Measurements from ENCODE around the gene VCP. TPM values are rescaled to one million over a fixed set of nuclear protein-coding genes. Genes with fewer than 3 reads are reported as not detected.

Gene VCP
- total and polyA plus RNA-seq, 2 experiments from 2014 or later = 130 to 408 TPM

DNA sequence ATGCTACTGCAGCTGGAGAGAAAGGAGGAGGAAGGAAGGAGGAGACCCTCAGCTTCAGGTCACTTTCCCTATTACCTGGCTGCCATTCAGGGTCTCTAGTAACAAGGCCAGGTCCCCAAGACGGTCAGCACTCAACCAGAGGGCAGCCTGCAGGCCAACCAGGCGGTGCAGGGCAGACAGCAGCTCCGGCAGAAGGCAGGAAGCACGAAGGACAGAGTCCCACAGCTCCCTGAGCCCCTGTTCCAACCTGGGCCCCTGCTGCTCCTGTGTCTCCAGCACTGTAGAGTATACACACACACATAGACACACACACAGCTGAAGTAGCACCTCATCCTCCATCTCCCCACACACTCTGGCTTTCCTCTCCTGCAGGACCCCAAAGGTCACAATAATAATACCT is 5.6 kb upstream of the VCP start:
- peak overlapping the region; percentile 83; the same call in 1 of the 2 replicates for H3K27ac Mint-ChIP-seq

More for the DNA sequence above, 5.6 kb upstream of the VCP start:
- H3K27me3 ChIP-seq (ENCODE audit: insufficient read depth) = no peaks in the 10 kb centered on the region
- peak overlapping the region; percentile 91 for H3K4me3 ChIP-seq
- no peaks in the 10 kb centered on the region; the same call in 1 of the 2 replicates for H4K20me1 ChIP-seq (replicated peaks; ENCODE audit: insufficient read depth)
- H3K9me3 Mint-ChIP-seq = no peaks in the 10 kb centered on the region
- H3K27me3 Mint-ChIP-seq (ENCODE audit: insufficient read depth, low read depth, poor library complexity) = peaks cover 8% of the 10 kb centered on the region
- no peak overlapping the region for H3K27ac ChIP-seq (ENCODE audit: low read depth)
- H2AFZ ChIP-seq = no peak overlapping the region
- peaks cover 17% of the 10 kb centered on the region for H3K4me1 Mint-ChIP-seq
- no peak for ATAC-seq
- peak overlapping the region; percentile 93 for H3K4me3 Mint-ChIP-seq
- peaks cover 3% of the 10 kb centered on the region; the same call in 1 of the 2 replicates for H3K36me3 ChIP-seq (ENCODE audit: insufficient read depth)
- 0 out of 2 replicates have a peak, but pooled peaks cover 7% of the 10 kb centered on the region for H3F3A ChIP-seq (replicated peaks; ENCODE audit: low read depth)
- H3K36me3 Mint-ChIP-seq (ENCODE audit: low read depth) = peaks cover 49% of the 10 kb centered on the region
- peaks cover 24% of the 10 kb centered on the region for H3K79me2 ChIP-seq (replicated peaks; ENCODE audit: insufficient read depth)
- no peak for TF ChIP-seq NANOG (IDR thresholded peaks at IDR 0.05; ENCODE audit: borderline replicate concordance)
- no peak for TF ChIP-seq CREB1 (CRISPR knock-in tag; IDR thresholded peaks at IDR 0.05; ENCODE audit: low read depth)
- TF ChIP-seq, protein P1, sequence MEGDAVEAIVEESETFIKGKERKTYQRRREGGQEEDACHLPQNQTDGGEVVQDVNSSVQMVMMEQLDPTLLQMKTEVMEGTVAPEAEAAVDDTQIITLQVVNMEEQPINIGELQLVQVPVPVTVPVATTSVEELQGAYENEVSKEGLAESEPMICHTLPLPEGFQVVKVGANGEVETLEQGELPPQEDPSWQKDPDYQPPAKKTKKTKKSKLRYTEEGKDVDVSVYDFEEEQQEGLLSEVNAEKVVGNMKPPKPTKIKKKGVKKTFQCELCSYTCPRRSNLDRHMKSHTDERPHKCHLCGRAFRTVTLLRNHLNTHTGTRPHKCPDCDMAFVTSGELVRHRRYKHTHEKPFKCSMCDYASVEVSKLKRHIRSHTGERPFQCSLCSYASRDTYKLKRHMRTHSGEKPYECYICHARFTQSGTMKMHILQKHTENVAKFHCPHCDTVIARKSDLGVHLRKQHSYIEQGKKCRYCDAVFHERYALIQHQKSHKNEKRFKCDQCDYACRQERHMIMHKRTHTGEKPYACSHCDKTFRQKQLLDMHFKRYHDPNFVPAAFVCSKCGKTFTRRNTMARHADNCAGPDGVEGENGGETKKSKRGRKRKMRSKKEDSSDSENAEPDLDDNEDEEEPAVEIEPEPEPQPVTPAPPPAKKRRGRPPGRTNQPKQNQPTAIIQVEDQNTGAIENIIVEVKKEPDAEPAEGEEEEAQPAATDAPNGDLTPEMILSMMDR (conservative IDR thresholded peaks at IDR 0.05; ENCODE audit: low read depth in 2 of 2) = no peak
- no peak for TF ChIP-seq POLR2AphosphoS5 (IDR thresholded peaks at IDR 0.05; ENCODE audit: low read depth)
- TF ChIP-seq ZNF114 (CRISPR knock-in tag; IDR thresholded peaks at IDR 0.05) = no peak
- TF ChIP-seq, protein P2, sequence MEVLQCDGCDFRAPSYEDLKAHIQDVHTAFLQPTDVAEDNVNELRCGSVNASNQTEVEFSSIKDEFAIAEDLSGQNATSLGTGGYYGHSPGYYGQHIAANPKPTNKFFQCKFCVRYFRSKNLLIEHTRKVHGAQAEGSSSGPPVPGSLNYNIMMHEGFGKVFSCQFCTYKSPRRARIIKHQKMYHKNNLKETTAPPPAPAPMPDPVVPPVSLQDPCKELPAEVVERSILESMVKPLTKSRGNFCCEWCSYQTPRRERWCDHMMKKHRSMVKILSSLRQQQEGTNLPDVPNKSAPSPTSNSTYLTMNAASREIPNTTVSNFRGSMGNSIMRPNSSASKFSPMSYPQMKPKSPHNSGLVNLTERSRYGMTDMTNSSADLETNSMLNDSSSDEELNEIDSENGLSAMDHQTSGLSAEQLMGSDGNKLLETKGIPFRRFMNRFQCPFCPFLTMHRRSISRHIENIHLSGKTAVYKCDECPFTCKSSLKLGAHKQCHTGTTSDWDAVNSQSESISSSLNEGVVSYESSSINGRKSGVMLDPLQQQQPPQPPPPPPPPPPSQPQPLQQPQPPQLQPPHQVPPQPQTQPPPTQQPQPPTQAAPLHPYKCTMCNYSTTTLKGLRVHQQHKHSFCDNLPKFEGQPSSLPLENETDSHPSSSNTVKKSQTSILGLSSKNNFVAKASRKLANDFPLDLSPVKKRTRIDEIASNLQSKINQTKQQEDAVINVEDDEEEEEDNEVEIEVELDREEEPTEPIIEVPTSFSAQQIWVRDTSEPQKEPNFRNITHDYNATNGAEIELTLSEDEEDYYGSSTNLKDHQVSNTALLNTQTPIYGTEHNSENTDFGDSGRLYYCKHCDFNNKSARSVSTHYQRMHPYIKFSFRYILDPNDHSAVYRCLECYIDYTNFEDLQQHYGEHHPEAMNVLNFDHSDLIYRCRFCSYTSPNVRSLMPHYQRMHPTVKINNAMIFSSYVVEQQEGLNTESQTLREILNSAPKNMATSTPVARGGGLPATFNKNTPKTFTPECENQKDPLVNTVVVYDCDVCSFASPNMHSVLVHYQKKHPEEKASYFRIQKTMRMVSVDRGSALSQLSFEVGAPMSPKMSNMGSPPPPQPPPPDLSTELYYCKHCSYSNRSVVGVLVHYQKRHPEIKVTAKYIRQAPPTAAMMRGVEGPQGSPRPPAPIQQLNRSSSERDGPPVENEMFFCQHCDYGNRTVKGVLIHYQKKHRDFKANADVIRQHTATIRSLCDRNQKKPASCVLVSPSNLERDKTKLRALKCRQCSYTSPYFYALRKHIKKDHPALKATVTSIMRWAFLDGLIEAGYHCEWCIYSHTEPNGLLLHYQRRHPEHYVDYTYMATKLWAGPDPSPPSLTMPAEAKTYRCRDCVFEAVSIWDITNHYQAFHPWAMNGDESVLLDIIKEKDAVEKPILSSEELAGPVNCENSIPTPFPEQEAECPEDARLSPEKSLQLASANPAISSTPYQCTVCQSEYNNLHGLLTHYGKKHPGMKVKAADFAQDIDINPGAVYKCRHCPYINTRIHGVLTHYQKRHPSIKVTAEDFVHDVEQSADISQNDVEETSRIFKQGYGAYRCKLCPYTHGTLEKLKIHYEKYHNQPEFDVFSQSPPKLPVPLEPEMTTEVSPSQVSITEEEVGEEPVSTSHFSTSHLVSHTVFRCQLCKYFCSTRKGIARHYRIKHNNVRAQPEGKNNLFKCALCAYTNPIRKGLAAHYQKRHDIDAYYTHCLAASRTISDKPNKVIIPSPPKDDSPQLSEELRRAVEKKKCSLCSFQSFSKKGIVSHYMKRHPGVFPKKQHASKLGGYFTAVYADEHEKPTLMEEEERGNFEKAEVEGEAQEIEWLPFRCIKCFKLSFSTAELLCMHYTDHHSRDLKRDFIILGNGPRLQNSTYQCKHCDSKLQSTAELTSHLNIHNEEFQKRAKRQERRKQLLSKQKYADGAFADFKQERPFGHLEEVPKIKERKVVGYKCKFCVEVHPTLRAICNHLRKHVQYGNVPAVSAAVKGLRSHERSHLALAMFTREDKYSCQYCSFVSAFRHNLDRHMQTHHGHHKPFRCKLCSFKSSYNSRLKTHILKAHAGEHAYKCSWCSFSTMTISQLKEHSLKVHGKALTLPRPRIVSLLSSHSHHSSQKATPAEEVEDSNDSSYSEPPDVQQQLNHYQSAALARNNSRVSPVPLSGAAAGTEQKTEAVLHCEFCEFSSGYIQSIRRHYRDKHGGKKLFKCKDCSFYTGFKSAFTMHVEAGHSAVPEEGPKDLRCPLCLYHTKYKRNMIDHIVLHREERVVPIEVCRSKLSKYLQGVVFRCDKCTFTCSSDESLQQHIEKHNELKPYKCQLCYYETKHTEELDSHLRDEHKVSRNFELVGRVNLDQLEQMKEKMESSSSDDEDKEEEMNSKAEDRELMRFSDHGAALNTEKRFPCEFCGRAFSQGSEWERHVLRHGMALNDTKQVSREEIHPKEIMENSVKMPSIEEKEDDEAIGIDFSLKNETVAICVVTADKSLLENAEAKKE (CRISPR knock-in tag; IDR thresholded peaks at IDR 0.05) = no peak
- TF ChIP-seq, protein P3, sequence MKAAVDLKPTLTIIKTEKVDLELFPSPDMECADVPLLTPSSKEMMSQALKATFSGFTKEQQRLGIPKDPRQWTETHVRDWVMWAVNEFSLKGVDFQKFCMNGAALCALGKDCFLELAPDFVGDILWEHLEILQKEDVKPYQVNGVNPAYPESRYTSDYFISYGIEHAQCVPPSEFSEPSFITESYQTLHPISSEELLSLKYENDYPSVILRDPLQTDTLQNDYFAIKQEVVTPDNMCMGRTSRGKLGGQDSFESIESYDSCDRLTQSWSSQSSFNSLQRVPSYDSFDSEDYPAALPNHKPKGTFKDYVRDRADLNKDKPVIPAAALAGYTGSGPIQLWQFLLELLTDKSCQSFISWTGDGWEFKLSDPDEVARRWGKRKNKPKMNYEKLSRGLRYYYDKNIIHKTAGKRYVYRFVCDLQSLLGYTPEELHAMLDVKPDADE (IDR thresholded peaks at IDR 0.05) = no peak
- TF ChIP-seq, protein P4, sequence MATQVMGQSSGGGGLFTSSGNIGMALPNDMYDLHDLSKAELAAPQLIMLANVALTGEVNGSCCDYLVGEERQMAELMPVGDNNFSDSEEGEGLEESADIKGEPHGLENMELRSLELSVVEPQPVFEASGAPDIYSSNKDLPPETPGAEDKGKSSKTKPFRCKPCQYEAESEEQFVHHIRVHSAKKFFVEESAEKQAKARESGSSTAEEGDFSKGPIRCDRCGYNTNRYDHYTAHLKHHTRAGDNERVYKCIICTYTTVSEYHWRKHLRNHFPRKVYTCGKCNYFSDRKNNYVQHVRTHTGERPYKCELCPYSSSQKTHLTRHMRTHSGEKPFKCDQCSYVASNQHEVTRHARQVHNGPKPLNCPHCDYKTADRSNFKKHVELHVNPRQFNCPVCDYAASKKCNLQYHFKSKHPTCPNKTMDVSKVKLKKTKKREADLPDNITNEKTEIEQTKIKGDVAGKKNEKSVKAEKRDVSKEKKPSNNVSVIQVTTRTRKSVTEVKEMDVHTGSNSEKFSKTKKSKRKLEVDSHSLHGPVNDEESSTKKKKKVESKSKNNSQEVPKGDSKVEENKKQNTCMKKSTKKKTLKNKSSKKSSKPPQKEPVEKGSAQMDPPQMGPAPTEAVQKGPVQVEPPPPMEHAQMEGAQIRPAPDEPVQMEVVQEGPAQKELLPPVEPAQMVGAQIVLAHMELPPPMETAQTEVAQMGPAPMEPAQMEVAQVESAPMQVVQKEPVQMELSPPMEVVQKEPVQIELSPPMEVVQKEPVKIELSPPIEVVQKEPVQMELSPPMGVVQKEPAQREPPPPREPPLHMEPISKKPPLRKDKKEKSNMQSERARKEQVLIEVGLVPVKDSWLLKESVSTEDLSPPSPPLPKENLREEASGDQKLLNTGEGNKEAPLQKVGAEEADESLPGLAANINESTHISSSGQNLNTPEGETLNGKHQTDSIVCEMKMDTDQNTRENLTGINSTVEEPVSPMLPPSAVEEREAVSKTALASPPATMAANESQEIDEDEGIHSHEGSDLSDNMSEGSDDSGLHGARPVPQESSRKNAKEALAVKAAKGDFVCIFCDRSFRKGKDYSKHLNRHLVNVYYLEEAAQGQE (IDR thresholded peaks at IDR 0.05; ENCODE audit: unreplicated experiment) = no peak
- TF ChIP-seq ZNF331 (CRISPR knock-in tag; IDR thresholded peaks at IDR 0.05; ENCODE audit: low read depth) = no peak
- H3K4me1 ChIP-seq (ENCODE audit: insufficient read depth) = peaks cover 7% of the 10 kb centered on the region
- peak overlapping the region; percentile 74 for H3K4me2 ChIP-seq
- no peak for DNase-seq (ENCODE audit: low spot score)
- no peaks in the 10 kb centered on the region for H3K9me2 ChIP-seq (ENCODE audit: insufficient read depth)
